HG02623 (cell line): ENCODE measurements around the gene DNAH12.
"Not testable (repeated sequence)": the region's sequence is repeated elsewhere in the genome, so short reads cannot be mapped to it uniquely, and the experiment has no call there.

Experiments
- ATAC-seq: cut with Tn5 transposase; IDR thresholded peaks from one replicate; pipeline ENCODE4 v1.9.1; 2021; ENCODE audit warnings: moderate library complexity; ENCODE audit not compliant: unreplicated experiment

The DNAH12 gene

GRCh38 chr3:57420001-57420400, 124.1 kb downstream of the DNAH12 start:
- no peak for ATAC-seq

GRCh38 chr3:57411715-57412114, 132.4 kb downstream of the DNAH12 start:
- no peak for ATAC-seq

- no peak for ATAC-seq
Measured at GRCh38 chr3:57409471-57409870, 134.7 kb downstream of the DNAH12 start.

- ATAC-seq: no peak
Measured at GRCh38 chr3:57402675-57403074, 141.5 kb downstream of the DNAH12 start.

GRCh38 chr3:57397175-57398026, 146.7 kb downstream of the DNAH12 start:
- peak; percentile 90 for ATAC-seq

GRCh38 chr3:57393977-57394376, 150.2 kb downstream of the DNAH12 start:
- no peak for ATAC-seq

- no peak for ATAC-seq
Measured at GRCh38 chr3:57391767-57392166, 152.4 kb downstream of the DNAH12 start.

GRCh38 chr3:57389271-57389670, 154.9 kb downstream of the DNAH12 start:
- no peak for ATAC-seq

GRCh38 chr3:57386307-57386706, 157.8 kb downstream of the DNAH12 start:
- ATAC-seq: no peak

- ATAC-seq: no peak
Measured at GRCh38 chr3:57385498-57385897, 158.6 kb downstream of the DNAH12 start.

GRCh38 chr3:57383838-57384237, 160.3 kb downstream of the DNAH12 start:
- no peak for ATAC-seq

GRCh38 chr3:57383406-57383805, 160.7 kb downstream of the DNAH12 start:
- ATAC-seq: no peak

GRCh38 chr3:57382933-57383332, 161.2 kb downstream of the DNAH12 start:
- ATAC-seq: no peak

- ATAC-seq: no peak
Measured at GRCh38 chr3:57370341-57370740, 173.8 kb downstream of the DNAH12 start.

- ATAC-seq: not testable (repeated sequence)
Measured at GRCh38 chr3:57365089-57365488, 179.1 kb downstream of the DNAH12 start.

GRCh38 chr3:57356275-57356674, 187.9 kb downstream of the DNAH12 start:
- ATAC-seq: not testable (repeated sequence)

- ATAC-seq: no peak
Measured at GRCh38 chr3:57354768-57355167, 189.4 kb downstream of the DNAH12 start.

- no peak for ATAC-seq
Measured at GRCh38 chr3:57350271-57350670, 193.9 kb downstream of the DNAH12 start.

- ATAC-seq: not testable (repeated sequence)
Measured at GRCh38 chr3:57339071-57339642, 205.0 kb downstream of the DNAH12 start.

- not testable (repeated sequence) for ATAC-seq
Measured at GRCh38 chr3:57338272-57339070, 205.7 kb downstream of the DNAH12 start.

GRCh38 chr3:57335283-57335938, 208.7 kb downstream of the DNAH12 start:
- no peak for ATAC-seq
